GM12874 (cell line): ENCODE results near the gene DHX35.

Experiments used
- TF ChIP-seq, protein P1 (sequence below): IDR thresholded peaks from 2 replicates; pipeline ENCODE4 v1.5.1; 2011; ENCODE audit warnings: low read depth, mild to moderate bottlenecking, control low read depth, low read length, moderate library complexity; ENCODE audit not compliant: insufficient read depth

DHX35 gene

DNA sequence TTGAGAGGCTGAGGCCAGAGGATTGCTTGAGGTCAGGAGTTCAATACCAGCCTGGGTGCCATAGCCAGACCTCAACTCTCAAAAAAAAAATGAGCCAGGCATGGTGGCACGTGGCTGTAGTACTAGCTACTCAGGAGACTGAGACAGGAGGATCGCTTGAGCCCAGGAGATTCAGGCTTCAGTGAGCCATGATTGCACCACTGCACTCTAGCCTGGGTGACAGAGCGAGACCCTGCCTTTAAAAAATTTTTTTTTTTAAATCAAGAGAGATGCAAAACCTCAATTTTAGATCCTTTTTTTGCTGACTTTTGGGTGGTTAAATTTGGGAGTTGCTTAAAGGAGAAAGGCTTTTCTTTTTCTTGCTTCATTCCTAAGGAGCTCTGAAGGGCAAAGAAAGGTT lies 70.9 kb downstream of the DHX35 start:
- TF ChIP-seq, protein P1, sequence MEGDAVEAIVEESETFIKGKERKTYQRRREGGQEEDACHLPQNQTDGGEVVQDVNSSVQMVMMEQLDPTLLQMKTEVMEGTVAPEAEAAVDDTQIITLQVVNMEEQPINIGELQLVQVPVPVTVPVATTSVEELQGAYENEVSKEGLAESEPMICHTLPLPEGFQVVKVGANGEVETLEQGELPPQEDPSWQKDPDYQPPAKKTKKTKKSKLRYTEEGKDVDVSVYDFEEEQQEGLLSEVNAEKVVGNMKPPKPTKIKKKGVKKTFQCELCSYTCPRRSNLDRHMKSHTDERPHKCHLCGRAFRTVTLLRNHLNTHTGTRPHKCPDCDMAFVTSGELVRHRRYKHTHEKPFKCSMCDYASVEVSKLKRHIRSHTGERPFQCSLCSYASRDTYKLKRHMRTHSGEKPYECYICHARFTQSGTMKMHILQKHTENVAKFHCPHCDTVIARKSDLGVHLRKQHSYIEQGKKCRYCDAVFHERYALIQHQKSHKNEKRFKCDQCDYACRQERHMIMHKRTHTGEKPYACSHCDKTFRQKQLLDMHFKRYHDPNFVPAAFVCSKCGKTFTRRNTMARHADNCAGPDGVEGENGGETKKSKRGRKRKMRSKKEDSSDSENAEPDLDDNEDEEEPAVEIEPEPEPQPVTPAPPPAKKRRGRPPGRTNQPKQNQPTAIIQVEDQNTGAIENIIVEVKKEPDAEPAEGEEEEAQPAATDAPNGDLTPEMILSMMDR = no peak

DNA sequence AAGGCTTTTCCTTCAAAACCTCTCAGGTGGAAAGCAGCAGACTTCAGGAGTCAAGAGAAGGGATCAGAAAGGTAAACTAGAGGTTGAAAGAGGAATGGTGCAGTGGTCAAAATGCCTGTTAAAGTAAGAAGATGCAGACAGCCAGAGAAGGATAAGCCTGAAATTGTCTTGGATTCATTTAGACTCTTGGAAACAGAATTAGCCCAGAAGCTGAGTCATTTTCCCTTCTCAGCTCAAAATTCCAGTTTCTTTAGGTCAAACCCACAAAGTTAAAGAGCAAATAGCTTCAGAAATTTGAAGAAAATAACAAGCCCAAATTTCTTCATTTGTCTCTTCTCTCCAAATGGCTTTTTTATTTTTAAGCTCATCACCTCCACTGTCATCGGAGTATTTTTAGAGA lies 73.9 kb downstream of the DHX35 start:
- TF ChIP-seq, protein P1 = no peak

DNA sequence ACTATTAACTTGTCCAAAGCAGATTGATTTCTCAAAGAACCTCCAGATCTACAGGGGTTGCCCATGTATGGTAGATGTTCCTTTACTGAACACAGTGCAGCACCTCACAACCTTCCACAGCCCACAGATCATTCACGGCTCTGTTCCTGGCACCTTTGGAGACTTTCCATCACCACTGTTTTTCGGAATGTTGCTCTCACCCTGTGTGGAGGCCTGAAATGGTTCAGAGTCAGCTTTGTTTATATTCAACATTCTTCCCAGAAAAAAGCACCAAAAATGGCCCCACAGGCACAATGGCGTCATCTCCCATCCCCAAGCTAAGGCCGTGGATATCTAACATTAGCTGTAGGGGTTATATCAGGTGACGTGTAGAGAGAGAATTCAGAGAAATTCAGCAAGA lies 74.7 kb downstream of the DHX35 start:
- TF ChIP-seq, protein P1 = no peak

DNA sequence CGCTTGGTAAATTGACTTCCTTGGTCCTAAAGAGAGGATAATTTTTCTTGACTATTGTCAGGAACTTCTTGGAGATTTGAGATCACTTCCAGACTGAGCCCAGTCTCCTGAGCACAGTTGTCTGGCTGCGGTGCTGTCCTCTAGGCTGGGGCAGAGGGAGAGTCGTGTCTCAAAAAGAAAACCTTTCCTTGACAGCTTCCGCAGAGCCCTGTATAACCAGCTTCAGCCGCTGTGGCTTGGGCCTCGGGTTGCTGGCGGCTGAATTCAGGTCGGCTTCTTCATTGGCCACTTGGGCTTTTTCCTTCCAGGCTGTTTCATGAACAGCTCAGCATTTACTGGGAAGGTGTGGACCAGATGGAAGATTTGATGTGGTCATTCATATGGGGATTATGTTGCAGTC lies 75.9 kb downstream of the DHX35 start:
- TF ChIP-seq, protein P1 = no peak

DNA sequence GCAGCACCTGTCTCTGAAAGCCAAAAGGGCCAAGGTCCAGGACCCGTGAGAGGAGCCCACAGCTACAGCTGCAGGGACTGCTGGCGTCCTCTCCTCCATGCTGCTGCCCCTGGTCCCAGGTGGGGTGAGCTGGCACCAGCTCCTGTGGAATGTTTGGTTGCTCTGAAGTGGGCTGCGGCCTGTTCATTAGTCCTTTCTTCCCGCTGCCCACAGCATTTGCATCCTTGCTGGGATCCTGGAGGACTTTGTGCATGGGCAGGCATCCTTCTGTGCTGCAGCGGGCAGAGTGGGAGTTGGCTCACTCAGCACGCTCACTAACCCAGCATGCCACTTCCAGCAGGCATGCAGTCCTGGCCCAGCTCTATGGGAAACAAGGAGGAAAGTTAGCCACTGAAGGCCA lies 76.4 kb downstream of the DHX35 start:
- TF ChIP-seq, protein P1 = no peak

DNA sequence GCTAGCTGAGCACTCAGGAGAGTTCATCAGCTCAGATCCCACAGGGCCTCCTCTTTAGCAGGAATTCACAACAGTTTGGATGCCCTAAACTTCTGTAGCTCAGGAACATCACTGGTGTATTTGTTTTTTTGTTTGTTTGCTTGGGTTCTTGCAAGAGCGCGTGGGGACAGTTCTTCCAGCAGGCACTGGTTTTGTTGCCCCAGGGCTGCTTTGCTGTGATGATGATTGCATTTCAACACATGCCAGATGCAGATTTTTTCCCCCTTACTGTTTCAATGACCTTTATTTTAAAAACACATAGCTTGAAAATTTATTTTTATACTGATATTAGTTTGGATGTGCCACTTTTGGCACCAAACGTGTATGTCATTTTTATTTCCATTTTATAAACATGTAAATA lies 77.1 kb downstream of the DHX35 start:
- TF ChIP-seq, protein P1 = no peak

DNA sequence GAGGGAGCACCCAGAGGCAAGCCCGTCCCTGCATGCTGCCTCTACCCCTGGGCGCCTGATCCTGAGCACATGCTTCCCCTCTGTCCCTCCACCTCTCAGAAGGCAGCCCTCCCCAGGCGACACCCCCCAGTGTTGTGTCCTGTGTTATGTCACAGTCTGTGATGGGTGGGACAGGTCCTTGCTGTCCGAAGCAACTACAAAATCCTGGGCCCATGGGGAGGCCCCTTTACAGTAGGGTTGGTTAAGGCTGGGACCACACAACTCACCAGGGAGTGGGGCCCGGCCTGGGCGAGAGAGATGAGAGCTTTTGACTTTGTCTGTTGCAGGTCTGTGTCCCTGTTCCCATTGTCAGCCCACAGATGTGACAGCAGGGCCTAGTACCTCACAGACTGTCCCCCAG lies 78.0 kb downstream of the DHX35 start:
- TF ChIP-seq, protein P1 = no peak

DNA sequence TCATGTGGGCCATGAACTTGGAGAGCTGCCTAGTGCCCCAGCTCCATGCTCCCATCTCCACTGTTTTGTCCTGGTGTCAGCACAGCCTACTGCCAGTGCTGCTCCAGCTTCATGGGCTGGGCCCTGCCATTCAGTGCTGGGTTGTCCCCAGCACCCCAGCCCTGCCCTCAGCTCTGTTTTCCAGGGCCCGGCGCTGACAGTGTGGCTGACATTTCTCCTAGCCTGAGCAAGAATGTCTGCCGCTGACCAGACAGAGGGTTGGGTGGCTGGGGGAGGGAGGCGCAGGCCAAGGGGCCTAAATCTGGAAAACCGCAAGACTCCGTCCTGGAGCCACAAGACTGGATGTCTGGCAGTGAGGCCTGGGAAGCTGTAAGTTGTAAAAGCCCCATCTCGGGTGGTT lies 78.9 kb downstream of the DHX35 start:
- TF ChIP-seq, protein P1 = no peak
